ENCODE results near the gene SDHC.
A peak's percentile ranks its signal among the peaks of the same experiment; 100 is the strongest.
"Not testable (repeated sequence)": the region's sequence is repeated elsewhere in the genome, so short reads cannot be mapped to it uniquely, and the experiment has no call there.

Gene SDHC

GRCh38 chr1:161311595-161312181 lies 2.5 kb upstream of the SDHC start:
- DNase-seq = no peak

- peak in 1 of 2 experiments; percentile 29 for DNase-seq
Observed at GRCh38 chr1:161313554-161314200, 504 bp upstream of the SDHC start.

GRCh38 chr1:161315841-161316674 lies 1.9 kb downstream of the SDHC start:
- DNase-seq = not testable (repeated sequence)

GRCh38 chr1:161324020-161324419 lies 9.8 kb downstream of the SDHC start:
- no peak for DNase-seq

GRCh38 chr1:161330346-161330745 lies 16.2 kb downstream of the SDHC start:
- no peak for DNase-seq

- no peak for DNase-seq
Observed at GRCh38 chr1:161333166-161333565, 19.0 kb downstream of the SDHC start.

- no peak for DNase-seq
Observed at GRCh38 chr1:161335796-161336195, 21.6 kb downstream of the SDHC start.

- DNase-seq = no peak
Observed at GRCh38 chr1:161342177-161342576, 28.0 kb downstream of the SDHC start.

GRCh38 chr1:161342821-161343220 lies 28.6 kb downstream of the SDHC start:
- no peak for DNase-seq

- DNase-seq = peak; percentile 36 to 41
Observed at GRCh38 chr1:161350671-161351070, 36.5 kb downstream of the SDHC start.

- no peak for DNase-seq
Observed at GRCh38 chr1:161351482-161351881, 37.3 kb downstream of the SDHC start.

GRCh38 chr1:161357073-161357472 lies 42.9 kb downstream of the SDHC start:
- no peak for DNase-seq

- peak; percentile 28 to 29 for DNase-seq
Observed at GRCh38 chr1:161359291-161359690, 45.1 kb downstream of the SDHC start.

GRCh38 chr1:161364332-161364731 lies 50.2 kb downstream of the SDHC start:
- DNase-seq = no peak

GRCh38 chr1:161365207-161365606 lies 51.0 kb downstream of the SDHC start:
- DNase-seq = no peak

- DNase-seq = peak; percentile 84 to 86
Observed at GRCh38 chr1:161367684-161368400, 53.7 kb downstream of the SDHC start, which contains the start of gene CFAP126. TSS of gene CFAP126 (minus strand) at chr1:161367876. CDS start at chr1:161367868, 8 bp downstream.

- DNase-seq = peak in 1 of 2 experiments; percentile 15
Observed at GRCh38 chr1:161373442-161373841, 59.3 kb downstream of the SDHC start.

GRCh38 chr1:161374373-161374772 lies 60.2 kb downstream of the SDHC start:
- DNase-seq = peak; percentile 58 to 81

GRCh38 chr1:161378014-161378413 lies 63.8 kb downstream of the SDHC start:
- no peak for DNase-seq

- peak; percentile 23 to 29 for DNase-seq
Observed at GRCh38 chr1:161379071-161379470, 64.9 kb downstream of the SDHC start.

GRCh38 chr1:161381707-161382106 lies 67.5 kb downstream of the SDHC start:
- DNase-seq = no peak

- DNase-seq = peak; percentile 82 to 85
Observed at GRCh38 chr1:161382214-161383019, 68.2 kb downstream of the SDHC start.

Measured in Kasumi-1 (cell line).